ENCODE data around the gene RPTOR.

Gene RPTOR

DNA sequence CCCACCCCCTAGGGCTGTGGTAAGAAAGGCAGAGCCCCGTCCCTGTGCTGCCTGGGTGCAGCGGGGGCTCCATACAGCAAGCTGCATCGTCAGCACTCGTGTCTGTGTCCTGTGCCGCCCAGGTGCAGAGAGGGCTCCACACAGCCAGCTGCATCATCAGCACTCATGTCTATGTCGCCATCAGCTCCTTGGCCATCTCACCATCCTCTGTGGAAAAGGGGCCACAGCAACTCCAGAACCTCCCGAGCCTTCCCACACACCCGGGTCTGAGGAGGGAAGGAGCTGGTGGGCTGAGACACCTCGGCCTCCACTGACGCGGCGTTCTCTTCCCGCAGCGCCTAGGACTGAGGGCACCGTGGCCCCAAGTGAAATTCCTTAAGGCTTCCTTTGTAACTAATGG is 374.1 kb downstream of the RPTOR start:
- no peak for DNase-seq (ENCODE audit: low read depth)

DNA sequence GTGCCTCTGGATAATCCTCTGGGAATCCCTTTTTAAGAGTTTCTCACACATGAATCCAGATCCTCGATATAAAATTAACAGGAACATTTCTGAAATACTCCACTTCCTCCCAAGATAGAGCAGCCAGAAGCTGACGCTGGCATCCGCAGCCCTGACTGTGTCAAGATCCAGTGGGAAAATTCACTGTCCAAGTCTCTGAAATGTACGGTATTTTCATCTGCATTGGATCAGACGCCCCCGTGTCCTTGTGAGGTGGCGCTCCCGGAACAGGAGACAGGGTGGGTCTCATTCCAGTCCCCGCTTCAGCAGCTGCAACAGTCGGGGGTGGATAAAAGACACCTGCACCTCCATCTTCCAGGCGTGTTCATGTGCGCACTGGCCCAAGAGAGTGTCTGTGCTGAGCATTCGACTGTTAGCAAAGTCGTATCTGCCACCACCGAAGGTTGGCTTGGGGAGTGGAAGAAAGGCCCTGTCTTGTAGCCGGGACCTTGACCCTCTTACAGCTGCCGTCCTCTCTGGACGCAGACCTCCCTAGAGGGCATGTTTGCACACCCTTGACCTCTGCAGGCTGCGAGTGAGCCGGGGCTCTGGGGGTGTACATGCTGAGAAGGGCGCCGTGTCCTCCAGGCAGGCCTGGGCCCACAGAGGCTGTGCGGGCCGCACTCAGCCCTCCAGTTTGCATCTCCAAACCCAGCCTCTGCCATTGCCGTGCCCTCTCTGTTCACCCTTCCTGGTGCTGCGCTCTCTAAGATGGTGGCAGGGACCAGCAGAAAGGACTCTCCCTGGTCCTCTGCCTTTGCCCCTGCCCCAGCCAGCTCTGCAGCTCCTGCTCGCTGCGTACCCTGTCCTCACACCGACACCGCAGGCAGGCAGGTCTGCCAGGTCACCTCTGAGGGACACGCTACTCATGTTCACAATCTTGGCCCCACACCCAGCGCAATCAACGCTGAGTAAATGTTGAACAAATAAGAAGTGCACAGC is 375.0 kb downstream of the RPTOR start:
- DNase-seq (ENCODE audit: low read depth): no peak

DNA sequence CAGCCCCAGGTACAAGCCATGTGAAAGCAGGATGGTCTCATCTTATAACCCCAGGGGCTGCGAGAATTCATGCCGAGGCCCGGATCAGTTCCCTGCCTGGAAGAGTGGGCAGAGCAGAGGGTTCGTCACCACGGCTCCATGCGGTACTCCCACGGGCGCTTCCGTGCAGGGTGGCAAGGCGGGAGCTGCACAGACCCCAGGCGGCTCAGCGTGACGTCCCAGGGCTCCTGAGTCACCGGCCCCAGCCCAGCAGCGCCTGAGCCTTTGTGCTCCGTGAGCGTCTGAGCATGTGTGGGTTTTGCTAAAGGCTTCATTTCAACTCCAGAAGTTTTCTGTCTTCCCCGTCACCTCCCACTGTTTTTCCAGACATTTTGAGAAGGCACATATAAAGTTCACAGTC is 375.8 kb downstream of the RPTOR start:
- DNase-seq (ENCODE audit: low read depth): no peak

DNA sequence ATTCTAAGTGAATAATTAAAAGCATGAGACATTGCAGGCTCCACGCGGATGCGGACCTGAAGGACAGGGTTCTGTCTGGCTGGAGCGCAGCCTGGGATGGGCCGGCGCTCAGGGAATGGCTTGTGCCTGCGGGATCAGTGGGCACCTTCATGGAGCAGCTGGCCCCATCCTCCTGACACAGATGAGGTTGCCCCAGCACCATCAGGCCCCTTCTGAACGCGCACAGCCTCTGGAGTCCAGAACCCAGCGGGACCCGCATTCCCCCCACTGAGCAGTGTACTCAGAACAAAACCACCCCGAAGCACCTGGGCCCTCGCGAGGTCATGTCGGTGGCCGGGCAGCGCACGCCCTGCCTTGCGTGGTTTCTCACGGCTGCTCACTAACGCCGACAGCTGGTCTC is 376.5 kb downstream of the RPTOR start:
- DNase-seq (ENCODE audit: low read depth): no peak

DNA sequence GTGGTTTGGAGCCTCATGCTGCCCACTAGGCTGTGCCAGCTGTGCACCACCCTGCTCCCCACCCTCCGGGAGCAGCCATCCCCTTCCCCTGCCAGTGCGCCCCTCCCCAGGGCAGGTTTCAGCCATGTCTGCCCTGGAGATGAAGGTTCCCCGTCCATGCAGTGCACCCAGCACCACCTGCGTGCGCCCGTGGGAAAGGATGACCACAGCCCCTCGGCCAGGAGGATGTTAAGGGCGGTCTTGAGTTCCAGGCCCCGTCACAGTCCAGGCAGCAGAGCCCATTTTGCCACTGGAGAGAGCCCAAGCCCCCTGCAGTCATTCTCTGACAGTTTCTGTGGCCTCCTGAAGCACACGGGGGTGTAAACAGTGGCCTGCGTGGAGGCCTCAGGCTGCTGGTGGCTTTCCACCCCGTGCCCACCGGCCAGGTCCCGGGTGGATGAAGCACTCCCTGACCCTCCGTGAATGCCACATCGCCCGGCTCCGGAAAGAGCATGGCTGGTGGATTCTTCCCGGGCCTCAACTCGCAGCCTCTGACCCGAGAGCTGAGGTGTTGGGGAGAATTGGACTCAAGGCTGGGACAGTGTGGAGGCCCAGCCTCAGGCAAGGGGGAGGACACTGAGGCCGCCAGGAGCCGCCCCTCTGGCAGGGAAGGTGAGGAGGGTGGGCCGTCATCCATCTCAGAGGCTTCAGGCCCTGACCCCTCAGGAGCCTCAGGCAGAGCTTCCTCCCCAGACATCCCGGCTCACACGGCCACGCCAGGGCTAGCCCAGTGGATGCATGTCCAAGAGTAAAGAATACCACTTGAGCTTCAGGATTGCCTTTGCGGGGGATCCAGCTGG is 377.3 kb downstream of the RPTOR start:
- DNase-seq (ENCODE audit: low read depth): no peak

DNA sequence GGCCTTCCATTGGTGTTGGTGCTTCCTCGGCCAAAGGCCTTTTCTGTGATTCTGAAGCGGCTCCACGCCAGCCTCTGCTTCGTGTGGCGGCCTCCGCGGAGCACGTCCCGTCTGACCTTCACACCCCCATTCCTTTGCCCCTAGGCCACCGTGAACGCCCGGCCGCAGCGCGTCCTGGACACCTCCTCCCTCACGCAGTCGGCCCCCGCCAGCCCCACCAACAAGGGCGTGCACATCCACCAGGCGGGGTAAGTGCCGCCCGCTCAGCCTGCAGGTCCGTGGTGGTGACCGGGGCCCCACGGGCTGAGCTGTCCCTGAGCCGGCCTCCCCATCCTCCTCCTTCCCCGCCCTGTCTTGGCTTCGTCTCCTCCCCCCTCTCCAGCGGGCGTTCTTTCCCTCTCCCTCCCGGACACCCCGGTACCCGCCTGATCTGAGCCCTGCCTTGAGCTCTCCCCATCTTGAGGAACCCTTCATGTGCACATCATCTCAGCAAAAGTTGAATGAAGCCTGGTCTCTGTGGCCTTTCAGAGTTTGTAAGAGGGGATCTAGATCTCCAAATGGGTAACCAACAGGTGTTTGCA is 378.0 kb downstream of the RPTOR start:
- no peak for DNase-seq (ENCODE audit: low read depth)

DNA sequence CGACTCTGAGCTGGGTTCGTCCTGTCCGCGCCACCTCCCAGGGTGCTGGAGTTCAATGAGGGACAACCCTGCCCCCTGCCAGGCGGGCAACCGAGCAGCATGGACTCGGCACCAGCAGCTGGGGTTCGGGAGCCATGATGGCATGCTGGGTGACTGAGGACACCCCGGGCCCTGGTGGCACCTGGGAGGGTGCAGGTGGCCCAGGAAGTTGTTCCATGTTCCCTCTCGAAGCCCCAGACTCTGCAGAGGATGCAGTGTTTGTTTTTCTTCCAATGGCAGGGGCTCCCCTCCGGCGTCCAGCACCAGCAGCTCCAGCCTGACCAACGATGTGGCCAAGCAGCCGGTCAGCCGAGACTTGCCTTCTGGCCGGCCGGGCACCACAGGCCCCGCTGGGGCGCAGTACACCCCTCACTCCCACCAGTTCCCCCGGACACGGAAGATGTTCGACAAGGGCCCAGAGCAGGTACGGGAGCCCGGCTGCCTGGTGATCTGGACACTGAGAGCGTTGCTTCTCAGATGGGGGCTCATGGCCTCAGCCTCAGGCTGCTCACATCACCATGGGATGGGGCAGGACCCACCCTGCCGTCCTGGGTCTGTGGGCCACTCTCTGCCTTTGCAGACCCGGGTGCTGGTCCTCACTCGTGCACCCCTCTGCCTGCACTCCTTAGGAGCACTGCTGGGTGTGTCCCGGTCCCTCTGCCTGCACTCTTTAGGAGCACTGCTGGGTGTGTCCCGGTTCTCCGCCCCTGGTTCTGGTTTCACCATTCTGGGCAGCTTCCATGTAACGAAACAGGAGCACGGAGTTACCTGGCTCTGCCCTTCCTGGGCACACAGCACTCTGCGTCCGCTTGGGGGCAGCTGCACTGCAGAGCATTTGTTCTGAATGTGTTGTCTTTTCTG is 378.8 kb downstream of the RPTOR start:
- no peak for DNase-seq (ENCODE audit: low read depth)

DNA sequence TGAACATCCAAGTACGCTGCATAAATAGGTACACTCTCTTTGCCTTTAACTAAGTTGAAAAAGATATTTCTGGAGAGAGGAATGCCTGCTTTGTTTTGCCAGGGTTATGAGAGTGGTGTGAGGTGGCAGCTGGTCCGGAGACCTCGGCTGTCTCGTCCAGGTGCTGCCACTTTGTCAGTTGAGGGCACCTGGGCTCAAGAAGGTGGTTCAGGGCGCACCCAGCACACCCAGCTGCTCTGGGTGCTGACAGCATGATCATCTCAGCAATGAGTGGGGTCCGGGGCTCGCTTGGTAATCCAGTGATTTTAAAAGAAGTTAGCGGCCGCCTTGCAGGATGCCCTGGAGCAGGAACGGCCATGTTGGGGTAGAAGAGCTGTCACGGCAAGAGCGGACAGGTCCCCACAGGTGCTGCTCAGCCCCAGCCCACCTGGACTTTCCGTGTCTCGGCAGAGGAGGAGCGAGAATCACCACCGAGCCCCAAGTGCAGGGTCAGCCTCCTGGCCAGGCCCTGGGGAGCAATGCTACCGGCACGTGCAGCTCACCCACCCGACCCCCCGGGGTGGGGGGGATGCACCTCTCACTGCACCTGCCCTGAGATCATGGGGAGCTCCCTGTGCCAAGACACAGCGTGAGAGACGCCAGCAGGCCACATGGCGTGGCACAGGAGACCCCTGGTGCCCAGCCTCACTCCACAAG is 379.6 kb downstream of the RPTOR start:
- DNase-seq (ENCODE audit: low read depth): no peak

DNA sequence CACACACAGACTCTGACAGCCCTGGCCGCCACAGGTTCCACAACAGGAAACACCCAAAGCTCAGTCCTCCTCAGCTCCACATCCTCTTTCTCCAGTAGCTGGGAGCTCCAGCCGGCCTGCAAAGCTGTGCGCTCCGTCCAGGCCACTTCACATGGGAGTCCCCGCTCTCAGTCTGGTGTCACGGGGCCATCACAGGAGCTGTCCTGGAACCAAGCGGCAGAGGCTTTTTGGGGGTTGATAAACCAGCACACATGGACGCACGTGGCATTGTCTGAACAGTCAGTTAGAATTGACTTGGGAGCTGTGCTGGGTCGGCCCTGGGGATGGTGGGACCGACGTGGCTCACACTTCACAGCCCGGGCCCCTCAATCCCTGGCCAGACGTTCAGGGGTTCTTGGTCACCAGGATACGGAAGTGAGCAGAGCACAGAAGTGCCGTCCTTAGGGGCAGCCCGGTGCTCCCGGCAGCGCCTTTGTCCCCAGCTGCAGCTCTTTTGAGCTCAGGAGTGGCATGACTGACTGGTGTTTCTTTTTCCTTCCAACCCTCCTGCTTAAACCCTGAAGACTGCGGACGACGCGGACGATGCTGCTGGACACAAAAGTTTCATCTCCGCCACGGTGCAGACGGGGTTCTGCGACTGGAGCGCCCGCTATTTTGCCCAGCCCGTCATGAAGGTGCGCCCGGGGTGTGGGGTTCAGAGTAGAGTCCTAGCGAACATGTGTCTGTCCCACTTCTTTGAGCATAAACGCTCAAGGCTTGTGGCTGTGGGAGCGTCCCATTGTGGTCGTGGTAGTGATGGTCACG is 380.4 kb downstream of the RPTOR start:
- DNase-seq (ENCODE audit: low read depth): no peak

DNA sequence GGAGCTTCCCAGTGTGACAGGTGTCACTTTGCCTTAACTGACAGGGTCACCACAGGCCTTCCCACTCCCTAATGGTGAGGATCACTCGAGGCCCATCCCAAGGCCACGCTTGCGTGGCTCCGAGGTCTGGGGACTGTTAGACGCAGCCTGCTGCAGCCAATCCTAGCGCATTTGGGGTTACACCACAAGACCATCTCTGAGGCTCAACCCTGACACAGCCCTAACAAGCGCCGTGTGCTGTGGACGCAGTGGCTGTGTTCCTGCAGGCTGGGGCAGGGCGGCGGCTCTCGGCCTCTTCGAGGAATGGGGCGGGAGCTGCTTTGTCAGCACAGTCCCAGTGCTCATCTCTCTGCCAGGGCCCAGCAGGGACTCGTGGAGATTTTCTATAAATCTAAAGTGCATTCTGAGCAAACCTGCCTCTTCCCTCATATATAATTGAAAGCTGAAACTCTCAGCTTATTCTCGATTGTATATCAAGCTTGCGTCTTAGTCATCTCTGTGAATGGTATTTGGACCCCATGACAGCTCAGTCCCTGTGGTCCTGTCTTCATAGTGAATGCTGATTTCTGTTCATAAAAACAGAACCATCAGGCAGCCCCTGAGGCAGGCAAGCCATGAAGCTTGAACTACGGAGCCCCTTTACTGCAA is 381.2 kb downstream of the RPTOR start:
- no peak for DNase-seq (ENCODE audit: low read depth)

DNA sequence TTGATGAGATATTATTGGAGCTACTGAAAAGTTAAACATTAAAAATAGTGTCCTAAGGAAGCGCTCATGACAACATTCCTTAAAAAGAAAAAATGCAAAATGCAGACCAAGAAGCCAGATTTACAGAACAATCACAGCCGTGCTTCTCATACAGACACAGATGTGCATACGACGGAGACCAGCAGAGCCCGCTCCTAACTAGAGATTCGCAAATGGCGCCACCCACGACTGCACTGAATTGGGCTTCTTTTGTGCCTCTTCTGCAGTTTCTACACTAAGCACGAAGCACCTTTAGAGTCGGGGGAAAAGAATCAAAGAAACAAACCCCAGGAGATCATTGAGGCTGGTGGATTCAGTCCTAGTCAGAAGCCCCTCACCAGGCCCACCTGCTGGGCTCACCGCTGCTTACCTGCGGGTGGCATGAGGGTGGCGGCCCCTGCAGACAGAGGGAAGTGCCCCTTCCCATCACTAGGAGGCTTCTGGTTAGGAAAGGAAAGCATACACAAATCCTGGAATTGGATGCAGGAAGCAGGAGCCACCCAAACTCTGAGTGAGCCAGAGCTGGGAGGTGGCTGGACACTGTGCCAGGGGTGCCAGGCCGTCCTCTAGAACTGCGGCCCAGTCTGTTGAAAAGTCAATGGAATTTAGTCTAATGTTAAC is 382.1 kb downstream of the RPTOR start:
- DNase-seq (ENCODE audit: low read depth): no peak

DNA sequence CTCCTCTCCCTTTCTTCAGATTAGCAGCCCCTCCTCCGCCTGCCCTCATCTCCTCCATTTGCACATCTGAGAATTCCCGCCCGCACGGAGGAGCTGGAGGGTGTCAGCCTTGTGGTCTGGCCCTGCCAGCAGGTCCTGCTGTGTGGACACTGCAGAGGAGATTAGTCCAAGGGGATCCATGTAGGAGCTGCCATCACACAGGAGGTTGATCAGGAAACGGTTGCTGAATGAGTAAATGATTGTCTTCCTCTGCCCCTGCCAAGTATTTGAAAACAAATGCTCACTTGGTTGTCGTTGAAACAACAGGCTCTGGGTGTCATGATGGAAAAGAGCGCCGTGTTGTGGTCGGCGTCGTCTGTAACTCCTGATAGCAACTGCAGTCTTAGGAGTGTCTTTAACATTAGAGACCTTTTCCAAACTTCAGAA is 383.2 kb downstream of the RPTOR start:
- DNase-seq (ENCODE audit: low read depth): no peak

DNA sequence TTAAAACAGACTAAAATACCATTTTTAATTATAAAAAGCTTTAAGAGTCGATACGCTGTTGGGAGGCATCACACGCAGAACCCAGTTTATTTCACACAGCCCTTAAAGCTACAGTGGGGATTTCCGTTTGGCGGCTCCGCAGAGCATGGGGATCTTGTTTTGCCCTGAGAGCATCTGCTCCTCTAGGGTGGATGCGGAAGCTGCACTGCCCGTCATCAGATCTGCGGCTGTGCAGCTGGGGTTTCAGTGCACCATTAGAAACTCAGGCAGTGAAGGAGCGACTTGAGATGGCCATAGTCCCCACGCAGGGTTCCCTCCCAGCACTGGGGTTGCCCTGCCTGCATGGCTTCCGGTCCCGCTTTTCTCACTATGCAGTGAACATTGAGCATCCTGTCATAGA is 384.8 kb downstream of the RPTOR start:
- no peak for DNase-seq (ENCODE audit: low read depth)

DNA sequence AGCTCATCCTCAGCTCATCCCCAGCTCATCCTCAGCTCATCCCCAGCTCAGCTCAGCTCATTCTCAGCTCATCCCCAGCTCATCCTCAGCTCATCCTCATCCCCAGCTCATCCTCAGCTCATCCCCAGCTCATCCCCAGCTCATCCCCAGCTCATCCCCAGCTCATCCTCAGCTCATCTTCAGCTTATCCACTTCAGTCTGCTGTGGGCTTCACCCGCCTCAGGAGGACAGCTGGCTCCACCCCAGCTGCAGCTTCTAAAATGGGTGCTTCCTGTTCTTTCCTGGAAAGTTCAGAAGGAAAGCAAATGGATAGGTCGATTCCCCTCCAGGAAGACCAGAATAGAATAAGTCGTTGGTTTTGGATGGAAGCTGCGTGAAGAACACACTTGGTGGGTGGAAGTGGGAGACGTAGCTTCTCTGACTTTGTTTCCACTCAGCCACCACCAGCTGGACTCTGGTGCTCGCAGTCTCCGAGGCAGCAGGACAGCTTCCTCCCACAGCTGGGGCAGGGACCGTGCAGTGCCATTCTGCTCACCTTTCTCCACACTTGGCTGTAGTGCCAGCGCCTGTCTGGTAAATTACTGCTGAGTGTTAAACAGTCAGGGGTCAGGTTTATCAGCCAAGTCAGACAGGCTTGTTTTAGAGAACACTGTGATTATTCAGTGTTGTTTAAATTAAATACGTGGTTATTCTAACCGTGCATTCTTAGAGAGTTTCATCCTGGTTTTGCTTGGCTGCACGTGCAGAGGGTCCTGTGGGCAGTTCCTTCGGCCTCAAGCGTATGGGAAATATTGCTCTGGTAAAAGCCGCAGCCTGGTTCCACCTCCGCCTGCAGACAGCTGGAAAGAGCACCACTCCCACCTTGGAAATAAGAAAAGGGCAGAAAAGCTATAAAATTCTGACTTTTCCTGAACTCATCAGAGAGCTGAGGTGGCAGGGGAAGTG is 386.0 kb downstream of the RPTOR start:
- DNase-seq (ENCODE audit: low read depth): no peak

DNA sequence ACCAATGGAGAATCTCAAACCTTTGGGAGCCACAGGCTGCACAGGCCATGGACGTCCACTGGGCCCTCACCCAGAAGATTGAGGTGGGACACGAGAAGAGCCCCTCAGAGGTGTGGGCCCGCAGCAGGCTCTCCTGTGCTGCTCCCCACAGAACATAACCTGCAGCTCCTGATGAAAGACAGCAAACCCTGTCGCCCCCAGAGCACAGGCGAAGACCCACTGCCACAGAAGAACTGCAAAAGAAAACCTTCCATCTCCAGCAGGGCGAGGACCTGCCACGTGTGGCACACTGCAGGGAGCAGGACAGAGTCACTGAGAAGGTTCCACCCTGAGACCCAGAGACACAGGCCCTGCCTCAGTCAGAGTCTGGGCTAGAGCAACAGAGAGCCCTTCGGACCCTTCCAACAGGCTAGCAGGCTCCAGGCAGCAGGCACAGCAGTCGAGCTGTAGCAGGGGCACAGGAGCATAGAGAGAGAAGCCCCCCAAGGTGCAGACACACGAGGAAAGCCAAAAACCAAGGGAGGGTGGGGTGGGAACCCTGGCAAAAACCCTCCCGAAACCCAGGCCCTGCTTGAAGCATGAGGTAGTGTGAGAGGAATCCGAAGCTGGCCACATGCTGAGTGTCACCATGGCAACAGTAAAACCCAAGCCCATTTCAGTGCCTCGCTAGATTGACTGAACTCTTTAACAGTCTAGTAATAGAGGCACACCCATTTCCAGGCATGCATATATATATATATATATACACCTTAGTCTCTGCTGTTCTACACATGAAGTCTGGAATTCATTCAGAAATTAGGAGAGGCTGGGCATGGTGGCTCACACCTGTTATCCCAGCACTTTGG is 387.0 kb downstream of the RPTOR start:
- peak; percentile 64 for DNase-seq (ENCODE audit: low read depth)

DNA sequence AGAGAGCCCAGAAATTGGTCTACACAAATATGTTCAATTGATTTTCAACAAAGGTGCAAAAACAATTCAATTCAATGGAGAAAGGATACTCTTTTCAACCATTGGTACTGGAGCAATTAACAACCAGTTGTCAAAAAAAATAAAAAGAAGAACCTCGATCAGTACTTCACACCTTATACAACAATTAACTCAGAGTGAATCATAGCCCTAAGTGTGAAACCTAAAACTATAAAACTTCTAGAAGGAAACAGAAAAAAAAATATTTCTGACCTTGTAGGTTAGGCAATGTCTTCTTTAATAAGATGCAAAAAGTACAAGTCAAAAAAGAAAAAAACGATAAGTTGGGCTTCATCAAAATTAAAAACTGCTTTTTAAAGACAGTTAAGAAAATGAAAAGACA is 390.9 kb downstream of the RPTOR start:
- no peak for DNase-seq (ENCODE audit: low read depth)

DNA sequence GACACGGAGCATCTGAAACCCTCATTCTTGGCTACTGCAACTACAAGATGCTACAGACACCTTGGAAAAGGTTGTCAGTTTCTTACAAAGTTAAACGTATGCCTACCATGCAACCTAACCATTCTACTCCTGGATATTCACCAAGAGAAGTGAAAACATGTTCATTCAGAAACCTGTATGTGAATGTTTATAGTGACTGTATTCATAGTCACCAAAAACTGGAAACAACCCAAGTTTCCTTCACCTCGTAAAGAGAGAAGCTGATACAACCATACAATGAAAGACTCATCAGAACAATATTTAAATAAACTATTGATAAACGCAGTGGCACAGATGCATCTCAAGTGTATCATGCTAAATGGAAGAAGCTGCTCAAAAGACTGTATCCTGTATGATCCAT is 391.6 kb downstream of the RPTOR start:
- DNase-seq (ENCODE audit: low read depth): no peak

Data from fibroblast of the conjunctiva (primary cell).